Activated CD4-positive, alpha-beta T cell treated with anti-CD3 and anti-CD28 coated beads, Interleukin-2, amount 50 U/mL, for 48 hours (primary cell): Measurements from ENCODE around the gene UPF1.

Experiments used
- DNase-seq, 2 experiments: peaks; one replicate each; pipeline ENCODE4 v3.0.0-alpha.2; 2020

Gene UPF1

GRCh38 chr19:18878058-18878797 is 46.5 kb downstream of the UPF1 start:
- no peak for DNase-seq

- no peak for DNase-seq
Observed at GRCh38 chr19:18878858-18879578, 47.3 kb downstream of the UPF1 start.

GRCh38 chr19:18879579-18880373 is 48.0 kb downstream of the UPF1 start:
- peak in 1 of 2 experiments; percentile 39 for DNase-seq

- no peak for DNase-seq
Observed at GRCh38 chr19:18881491-18881890, 49.7 kb downstream of the UPF1 start.

- DNase-seq = no peak
Observed at GRCh38 chr19:18883526-18884304, 52.0 kb downstream of the UPF1 start.

GRCh38 chr19:18886972-18887371 is 55.2 kb downstream of the UPF1 start:
- no peak for DNase-seq

- DNase-seq = no peak
Observed at GRCh38 chr19:18889949-18890745, 58.4 kb downstream of the UPF1 start.

GRCh38 chr19:18893587-18894253 is 62.0 kb downstream of the UPF1 start:
- DNase-seq = no peak

- no peak for DNase-seq
Observed at GRCh38 chr19:18894254-18895037, 62.7 kb downstream of the UPF1 start.

GRCh38 chr19:18895038-18895823 is 63.5 kb downstream of the UPF1 start:
- peak in 1 of 2 experiments; percentile 27 for DNase-seq

- no peak for DNase-seq
Observed at GRCh38 chr19:18895824-18896341, 64.1 kb downstream of the UPF1 start, which contains the start of gene CERS1. Gene CERS1 (minus strand): TSS chr19:18896158. CDS start chr19:18896072, 86 bp downstream.

- no peak for DNase-seq
Observed at GRCh38 chr19:18896421-18896841, 64.7 kb downstream of the UPF1 start.

GRCh38 chr19:18897094-18898029 is 65.6 kb downstream of the UPF1 start:
- DNase-seq = no peak

GRCh38 chr19:18898081-18898606 is 66.4 kb downstream of the UPF1 start:
- no peak for DNase-seq

- DNase-seq = no peak
Observed at GRCh38 chr19:18898607-18899408, 67.0 kb downstream of the UPF1 start.

GRCh38 chr19:18899624-18900560 is 68.1 kb downstream of the UPF1 start:
- DNase-seq = no peak
